NCI-H82 treated with DMSO at 0.1 percent for 48 hours (cell line): ENCODE measurements around the gene LAMP1.
"Not testable (repeated sequence)": the region's sequence is repeated elsewhere in the genome, so short reads cannot be mapped to it uniquely, and the experiment has no call there.

Experiments
- DNase-seq: peaks from one replicate; lab custom pipeline; 2025; ENCODE audit not compliant: unreplicated experiment; lab: John Stamatoyannopoulos, UW

Gene LAMP1

DNA sequence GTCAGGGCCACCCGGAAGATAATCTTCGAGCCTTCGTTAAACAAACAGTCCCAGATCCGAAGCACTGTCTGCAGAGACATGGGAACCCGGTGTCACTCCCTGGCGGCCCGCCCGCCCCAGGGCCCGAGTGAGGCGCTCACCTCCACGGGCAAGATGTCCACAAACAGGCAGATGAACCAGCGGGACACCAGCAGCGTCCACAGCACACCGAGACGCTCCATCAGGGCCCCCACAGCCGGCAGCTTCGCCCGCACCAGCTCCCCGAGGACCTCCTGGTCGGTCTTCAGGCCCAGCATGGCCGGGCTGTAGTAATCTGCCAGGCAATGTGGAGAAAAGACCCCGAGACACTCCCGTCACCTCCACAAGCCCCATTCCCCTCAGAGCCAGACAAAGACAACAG, 28.7 kb downstream of the LAMP1 start:
- no peak for DNase-seq

DNA sequence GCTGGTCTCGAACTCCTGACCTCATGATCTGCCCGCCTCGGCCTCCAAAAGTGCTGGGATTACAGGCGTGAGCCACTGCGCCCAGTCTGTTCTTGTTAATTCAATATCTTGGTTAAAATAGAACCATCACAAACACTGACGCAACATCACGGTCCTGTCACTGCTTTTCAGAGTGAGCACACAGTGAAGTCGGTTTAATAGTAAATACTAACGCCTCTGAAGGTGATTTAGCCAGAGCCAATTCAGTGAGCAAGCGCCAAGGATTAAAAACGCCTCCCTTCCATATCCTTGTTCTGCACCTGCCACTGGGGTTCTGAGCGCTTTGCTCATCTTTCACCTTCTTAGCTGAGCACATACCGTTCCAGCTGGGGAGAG, 30.3 kb downstream of the LAMP1 start:
- no peak for DNase-seq

DNA sequence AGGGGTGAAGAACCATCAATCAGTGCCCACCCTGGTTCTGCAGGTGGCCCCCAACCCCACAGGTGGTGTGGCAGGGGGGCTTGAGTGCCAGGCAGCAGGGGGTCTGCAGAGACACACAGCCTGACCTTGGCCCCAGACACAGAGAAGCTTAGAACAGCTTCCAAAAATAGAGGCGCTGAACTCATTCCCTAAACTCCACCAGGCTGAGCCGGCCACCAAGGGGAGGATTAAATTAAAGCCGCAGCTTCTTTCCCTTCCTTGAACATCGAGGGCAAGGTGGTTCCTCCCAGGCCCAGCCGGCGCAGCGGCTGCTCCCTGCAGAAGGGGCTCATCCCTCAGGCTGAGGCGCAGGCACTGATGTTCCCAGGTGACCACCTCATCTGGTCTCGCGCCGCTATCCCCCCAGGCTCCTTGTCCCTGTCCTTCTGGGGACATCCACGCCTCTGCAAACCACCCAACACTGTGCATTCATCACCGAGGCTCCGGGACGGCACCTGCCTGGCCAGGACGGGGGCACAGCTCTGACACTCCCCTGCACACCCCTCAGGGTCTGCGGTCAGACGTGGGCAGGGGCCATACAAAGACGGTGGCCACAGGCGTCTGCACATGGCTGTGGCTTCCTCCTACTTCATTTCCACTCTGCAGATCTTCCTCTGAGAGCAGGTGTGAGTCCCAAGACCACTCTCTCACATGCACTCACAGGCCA, 30.9 kb downstream of the LAMP1 start:
- no peak for DNase-seq

DNA sequence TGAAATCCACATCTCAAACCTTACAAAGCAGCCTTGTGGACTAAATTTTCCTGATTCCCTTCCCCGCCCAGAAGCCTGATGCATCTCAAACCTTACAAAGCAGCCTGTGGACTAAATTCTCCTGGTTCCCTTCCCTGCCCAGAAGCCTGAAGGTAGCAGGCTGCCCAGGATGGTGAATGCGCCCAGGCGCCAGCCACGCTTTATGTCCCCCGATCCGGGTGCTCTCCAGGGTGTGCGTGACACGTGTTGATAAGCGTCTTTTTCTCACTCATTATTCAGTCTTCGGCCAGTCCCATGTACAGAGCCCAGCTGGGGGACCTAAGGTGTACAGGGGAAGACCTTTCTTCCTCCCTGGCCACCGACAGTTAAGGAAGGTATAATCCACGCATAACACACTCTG, 31.8 kb downstream of the LAMP1 start:
- DNase-seq = no peak

DNA sequence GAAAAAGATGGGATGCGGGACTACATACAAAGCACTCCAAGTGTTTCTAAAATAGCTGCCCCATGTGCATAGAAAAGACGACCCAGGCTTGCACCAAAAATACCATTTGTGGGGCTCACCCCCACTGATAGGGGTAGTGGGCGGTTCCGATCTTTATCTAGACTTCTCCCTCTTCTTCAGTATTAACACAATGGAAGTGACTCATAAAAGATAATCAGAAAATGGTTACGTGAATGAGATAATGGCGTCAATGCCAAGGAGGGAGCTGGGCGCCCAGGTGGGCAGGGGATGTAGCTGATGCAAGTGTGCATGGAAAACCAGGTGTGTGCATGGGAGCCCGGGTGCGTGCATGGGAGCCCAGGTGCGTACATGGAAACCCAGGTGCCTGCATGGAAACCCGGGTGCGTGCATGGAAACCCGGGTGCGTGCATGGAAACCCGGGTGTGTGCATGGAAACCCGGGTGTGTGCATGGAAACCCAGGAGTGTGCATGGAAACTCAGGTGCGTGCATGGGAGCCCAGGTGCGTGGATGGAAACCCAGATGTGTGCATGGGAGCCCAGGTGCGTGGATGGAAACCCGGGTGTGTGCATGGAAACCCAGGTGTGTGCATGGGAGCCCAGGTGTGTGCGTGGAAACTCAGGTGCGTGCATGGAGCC, 32.7 kb downstream of the LAMP1 start:
- no peak for DNase-seq

DNA sequence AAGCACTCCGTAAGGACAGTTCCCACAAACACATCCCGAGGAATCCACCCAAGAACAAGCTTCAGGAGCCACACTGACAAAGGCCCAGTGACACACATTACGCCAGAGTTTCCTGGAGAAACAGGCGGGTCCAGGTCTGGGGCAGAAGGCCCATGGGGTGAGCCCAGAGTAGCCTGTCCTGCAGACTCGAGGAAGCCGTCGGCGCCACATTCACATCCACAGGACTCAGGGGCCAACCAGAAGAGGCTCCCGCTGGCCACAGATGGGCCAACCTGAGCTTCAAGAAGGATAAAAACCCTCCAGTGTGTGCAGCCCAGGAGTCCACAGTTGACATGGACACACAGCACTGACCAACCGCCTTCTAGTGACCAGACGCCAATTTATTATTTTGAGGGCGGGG, 35.6 kb downstream of the LAMP1 start:
- no peak for DNase-seq

DNA sequence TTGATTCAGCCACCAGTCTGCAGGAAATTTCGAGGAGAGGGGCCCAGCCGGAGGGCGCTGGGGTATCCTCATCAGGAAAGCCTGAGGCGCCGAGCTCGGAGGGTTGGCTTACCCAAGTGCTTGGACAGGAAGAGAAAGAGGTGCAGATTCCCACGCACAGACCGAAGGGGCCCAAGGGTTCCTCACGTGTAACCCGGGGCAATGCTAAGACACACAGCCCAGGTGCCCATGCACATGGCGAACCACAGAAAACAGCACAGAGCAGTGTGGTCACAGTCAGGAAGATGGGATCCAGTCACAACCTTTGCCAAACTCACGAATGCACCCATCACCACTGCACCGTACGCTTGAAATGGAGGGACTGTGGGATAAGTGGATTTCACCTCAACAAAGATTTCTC, 36.0 kb downstream of the LAMP1 start:
- no peak for DNase-seq

DNA sequence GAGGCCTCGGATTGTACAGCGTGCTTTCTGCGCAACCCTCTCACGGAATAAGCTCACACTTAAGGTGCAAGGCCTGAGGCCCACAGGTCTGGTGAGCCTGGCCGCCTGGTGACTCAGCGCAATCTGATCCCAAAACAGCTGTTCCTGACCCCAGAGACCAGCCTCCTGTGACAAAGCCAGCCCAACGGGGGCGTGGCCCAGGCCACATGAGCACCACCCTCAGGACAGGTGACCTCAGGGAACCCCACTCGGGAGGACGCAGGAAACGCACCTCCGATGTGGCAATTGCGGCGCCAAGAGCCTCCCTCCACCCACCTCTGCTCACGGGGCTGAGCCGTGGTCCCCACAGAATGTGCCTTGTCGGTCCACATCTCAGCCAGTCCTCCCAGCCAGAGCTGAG, 40.5 kb downstream of the LAMP1 start:
- no peak for DNase-seq

DNA sequence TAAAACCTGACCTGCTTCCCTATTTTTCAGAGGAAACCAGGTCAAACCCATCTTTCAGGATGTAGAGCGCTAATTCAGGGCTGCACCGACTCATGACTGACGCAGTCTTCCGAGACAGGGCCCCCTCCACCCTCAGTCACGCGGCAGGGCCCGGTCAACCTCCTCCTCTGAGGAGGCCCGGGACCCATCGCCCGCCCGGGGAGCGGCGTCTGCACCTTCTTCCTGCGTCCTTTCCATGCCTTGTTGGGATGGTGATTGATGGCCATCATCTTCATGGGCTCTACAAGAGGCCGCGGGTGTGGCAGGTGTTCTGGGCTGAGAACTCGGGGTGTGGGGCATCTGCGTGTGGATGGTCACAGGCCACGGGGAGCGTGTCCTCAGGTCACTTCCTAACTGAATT, 40.9 kb downstream of the LAMP1 start:
- DNase-seq = no peak

DNA sequence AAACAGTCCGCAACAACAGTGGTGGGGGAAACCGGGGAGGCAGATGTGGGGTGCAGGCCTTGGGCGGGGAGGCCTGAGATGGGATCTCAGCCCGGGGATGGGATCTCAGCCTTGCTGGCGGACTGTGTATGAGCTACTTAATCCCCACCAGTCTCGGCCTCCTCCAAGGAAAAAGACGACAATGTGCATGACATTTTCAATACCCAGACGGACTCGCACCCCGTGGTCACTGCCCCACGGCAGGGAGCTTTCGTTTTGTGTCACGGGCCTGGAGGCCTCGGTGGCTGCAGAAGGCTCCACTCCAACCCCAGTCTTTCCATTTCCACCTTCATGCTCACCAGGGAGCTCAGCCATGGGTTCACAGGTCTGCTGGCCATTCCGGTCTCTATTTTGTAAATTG, 41.4 kb downstream of the LAMP1 start:
- DNase-seq = no peak

DNA sequence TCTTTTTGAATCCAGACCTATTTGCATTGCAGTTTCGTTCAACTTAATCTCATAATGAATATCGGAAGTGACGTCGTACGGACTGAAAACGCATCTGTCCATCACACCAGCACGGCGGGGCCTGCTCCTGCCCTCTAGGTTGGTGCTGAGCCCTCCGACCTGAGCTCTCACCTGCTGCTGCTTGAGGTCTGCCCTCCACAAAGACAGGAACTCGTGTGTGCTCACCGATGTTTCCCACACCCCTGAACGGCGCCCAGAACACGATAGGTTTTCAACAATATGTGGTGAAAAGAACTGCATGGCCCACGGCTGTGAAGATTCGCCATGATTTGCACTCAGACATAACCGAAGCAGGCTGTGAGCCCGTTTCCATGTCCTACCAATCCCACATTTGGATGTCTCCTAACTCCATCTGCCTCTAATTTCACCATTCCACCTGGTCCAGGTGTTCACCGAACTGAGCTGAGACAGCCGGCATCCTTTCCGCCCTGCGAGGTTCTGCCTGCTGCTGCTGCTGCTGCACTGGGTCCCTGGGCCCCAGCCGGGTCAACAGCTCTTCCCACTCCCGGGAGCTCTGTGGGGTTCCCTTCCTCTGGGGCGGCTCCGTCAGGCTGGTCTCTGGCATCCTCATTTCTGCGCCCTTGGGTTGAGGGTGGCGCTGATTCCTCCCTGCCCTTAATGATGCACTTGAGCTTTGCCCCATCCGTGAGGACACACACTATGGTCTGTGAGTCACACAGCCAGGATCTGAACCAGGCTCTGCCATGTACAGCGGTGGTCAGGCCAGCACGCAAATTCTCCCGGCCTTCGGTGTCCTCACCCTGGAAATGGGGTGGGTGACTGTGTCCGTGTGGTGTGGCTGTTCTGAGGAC, 46.0 kb downstream of the LAMP1 start:
- DNase-seq = no peak

DNA sequence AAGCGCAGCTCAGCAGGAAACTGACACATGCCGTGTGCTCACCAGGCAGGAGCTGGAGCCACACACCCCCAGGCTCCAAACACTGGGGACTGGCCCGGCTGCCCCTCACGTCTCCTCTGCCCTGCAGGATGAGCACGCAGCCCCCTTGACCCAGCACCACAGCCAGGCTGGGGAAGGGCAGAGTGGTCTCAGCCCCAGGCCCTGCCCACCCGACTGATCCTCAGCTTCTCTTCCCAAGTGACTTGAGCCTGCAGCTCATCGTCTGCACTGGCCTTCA, 46.6 kb downstream of the LAMP1 start:
- DNase-seq = no peak

DNA sequence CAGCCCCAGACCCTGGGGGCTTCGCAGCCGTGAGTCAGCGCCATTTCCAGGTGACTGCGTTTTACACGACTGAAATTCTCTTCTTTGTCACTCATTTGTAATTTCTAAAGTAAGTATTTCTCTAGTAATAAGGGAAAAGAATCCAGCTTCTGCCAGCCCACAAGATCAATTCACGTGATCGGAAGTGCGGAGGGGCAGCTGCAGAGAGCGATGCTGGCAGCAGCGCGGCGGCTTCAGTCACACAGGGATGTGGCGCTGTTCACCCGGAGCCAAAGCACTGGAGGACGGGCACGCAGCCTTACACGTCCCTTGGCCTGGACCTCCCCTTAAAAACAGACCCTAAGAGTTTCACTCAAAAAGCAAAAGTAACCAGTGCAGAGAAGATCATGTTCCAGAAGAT, 48.4 kb downstream of the LAMP1 start:
- DNase-seq = no peak

DNA sequence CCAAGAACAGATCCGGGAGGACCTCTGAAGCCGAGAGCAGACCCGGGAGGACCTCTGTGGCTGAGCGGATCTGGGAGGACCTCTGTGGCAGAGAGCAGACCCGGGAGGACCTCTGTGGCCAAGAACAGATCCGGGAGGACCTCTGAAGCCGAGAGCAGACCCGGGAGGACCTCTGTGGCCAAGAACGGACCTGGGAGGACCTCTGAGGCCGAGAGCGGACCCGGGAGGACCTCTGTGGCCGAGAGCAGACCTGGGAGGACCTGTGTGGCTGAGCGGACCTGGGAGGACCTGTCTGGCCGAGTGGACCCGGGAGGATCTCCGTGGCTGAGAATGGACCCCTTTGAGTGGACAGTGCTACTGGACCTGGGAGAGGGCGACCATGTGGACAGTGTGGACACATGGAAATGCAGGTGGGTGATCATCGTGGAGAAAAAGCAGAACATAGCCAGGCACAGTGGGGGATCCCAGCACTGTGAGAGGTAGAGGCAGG, 50.7 kb downstream of the LAMP1 start:
- DNase-seq = not testable (repeated sequence)

DNA sequence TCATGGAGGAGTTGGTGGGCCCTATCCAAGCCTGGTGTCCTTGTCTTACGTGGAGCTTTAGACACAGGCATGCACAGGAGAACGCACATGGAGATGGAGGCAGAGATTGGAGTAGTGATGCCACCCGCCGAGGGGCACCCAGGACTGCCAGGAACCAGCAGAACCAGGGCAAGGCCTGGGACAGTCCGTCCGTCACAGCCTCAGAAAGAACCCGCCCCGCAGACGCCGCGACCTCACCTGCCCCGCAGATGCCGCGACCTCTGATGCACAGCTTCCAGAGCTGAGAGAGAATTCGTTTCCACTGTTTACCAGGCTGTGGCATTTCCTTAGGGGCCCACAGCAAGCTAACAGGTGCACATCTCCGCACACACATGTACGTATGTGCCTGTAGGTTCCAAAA, 51.6 kb downstream of the LAMP1 start:
- DNase-seq = no peak

DNA sequence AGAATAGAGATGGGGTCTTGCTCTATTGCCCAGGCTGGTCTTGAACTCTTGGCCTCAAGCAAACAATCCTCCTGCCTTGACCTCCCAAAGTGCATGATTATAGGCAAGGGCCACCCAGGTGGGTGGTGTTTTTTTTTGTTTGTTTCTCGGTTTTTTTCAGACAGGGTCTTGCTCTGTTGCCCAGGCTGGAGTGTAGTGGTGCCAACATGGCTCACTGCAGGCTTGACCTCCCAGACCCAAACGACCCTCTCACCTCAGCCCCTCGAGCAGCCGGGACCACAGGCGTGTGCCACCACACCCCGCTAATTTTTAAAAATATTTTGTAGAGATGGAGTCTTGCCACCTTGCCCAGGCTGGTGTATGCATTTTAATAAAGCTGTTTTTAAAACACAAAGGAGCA, 52.0 kb downstream of the LAMP1 start:
- no peak for DNase-seq

DNA sequence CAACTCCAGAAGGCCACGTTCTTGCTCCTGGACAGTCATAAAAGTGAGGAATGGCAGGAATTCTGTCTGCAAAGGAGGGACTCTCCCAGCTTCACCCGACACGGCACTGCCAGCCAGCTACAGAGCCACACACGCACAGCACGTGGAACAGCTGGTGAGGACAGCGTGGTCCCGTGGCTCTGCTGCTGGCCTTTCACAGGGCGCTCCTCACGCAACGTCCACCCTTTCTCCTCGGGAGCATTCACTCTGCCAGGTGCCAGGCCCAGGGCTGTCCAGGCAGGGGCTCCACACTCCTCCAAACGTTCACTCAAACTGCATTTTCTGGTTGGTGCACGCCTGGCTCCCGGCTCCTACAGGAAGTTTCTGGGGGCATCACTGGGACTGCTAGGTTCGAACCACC, 52.5 kb downstream of the LAMP1 start:
- DNase-seq = no peak

DNA sequence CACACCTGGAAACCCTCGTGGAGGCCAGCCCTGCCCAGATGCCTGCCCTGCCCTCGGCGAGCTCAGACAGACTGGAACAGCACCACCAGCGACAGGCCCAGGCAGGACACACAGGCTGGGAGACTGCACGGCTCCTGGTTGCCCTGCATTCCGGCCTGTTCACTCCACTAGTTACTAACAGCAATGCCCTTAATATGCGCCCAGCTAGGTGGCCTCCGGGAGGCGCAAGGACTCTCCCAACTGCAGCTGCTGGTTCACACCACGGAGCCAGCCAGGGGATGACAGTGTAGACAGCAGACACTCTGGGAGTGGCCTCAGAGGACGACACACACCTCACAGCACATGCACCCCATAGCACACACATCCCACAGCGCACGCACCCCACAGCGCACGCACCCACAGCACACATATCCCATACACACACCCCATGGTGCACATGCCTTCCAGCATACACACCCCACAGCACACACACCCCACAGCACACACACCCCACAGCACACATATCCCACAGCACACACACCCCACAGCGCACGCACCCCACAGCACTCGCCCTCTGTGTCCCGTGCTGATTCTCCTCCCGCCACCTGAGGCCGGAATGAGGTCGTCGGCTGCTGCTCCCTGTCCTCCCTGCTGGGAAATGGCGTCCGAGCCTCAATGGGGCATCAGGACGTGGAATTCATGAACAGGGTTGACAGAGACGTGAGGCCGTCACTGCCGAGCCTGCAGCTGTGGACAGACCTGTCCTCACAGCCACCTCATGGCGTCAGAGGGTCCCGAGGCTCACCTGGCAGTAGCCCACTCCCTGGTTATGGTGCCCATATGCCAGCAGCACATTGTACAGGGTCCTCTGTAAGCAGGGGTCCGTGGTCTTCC, 53.3 kb downstream of the LAMP1 start:
- no peak for DNase-seq

DNA sequence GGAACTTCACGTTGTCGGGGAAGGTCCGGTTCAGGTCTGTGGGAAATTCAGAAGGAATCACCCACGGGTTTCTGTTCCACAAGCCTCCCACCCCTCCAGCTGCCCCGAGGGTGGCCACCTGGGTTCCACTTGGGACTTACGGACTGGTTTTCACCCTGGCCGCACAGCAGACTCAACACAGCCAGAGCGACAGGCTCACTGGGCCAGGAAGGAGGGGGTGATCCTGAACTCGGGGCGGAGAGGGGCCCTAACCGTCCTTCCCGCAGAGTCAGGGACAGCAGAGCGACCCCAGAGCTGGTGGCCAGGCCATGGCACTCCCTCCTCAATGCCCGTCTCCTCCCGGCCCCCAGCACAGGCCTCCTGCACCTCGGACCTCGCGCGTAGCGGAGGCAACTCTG, 53.9 kb downstream of the LAMP1 start:
- no peak for DNase-seq

DNA sequence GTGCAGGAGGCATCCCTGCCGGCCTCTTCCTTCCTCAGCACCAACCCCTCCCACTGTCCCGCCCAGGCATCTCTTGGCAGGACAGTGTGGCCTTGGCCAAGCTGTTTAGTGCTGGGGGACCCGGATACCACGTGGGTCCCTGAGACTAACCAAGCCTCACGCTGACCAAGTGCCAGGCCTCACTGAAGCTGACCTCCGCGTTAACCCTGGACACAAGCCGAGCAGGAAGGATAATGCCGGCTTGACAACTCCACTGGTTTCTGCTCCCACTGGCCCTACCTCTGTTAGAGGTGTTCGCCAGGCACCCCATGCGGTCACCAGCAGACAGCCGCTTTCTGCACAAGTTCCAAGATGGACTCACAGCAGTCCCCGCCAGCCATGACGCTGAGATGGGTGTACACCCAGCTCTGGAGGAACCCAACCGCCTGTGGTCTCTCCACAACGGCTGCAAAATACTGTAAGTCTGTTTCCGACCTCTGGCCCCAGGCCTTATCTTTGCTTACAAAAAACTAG, 54.5 kb downstream of the LAMP1 start:
- DNase-seq = no peak

DNA sequence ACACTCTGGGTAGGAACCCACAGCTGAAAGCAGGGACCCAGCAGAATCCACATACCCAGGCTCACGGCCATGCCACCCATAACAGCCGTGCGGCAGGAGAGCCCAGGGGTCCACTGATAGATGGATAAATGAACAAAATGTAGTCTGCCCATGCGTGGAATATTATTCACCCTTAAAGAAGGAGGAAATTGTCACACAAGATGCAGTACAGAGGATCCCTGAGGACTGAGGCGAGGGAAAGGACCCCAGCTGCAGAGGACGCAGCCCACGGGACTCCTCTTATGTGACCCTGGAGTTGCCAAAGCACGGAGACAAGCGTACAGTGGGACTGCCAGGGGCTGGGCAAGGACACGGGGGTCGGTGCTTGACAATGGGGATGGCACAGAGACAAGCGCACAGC, 56.2 kb downstream of the LAMP1 start:
- DNase-seq = no peak
